Peyer's patch (tissue), 4 donors: ENCODE results near the gene COL20A1.

Source experiments
- CTCF ChIP-seq, 6 experiments: fragments of 450-650 bp in 4 of 6; fragments of 200-600 bp in 2 of 6; sonication (generic) in 1 of 6; IDR thresholded peaks; one replicate each; pipeline ENCODE4 v1.5.1; 2017 to 2019; ENCODE audit warnings: antibody characterized with exemption in 6 of 6, mild to moderate bottlenecking in 3 of 6, moderate library complexity in 1 of 6
- POLR2A ChIP-seq, 2 donors: fragments of 450-650 bp; IDR thresholded peaks; one replicate each; pipeline ENCODE4 v1.5.1; 2017; ENCODE audit warnings: antibody characterized with exemption in 2 of 2, mild to moderate bottlenecking in 2 of 2, moderate library complexity in 2 of 2

GRCh38 chr20:63347950-63348827 is 55.2 kb downstream of the COL20A1 start:
- TF ChIP-seq CTCF (IDR thresholded peaks at IDR 0.05), result no peak
- TF ChIP-seq POLR2A (IDR thresholded peaks at IDR 0.05), result no peak
